HFFc6 (cell line): ENCODE results near the gene MYL3. TPM values are rescaled to one million over a fixed set of nuclear protein-coding genes. Genes with fewer than 3 reads are reported as not detected.

Experiments used
- DNase-seq: peaks from one replicate; pipeline ENCODE4 v3.0.0-alpha.2; 2018
- H3K27ac Mint-ChIP-seq: 2 replicates; pipeline ENCODE4 v1.8.0; 2020; ENCODE audit warnings: mild to moderate bottlenecking, mixed read lengths
- H3K27me3 Mint-ChIP-seq: 2 replicates; pipeline ENCODE4 v1.8.0; 2021; ENCODE audit warnings: mild to moderate bottlenecking, moderate library complexity, mixed read lengths; ENCODE audit not compliant: insufficient read depth
- H3K36me3 Mint-ChIP-seq: 2 replicates; pipeline ENCODE4 v1.8.0; 2021; ENCODE audit warnings: low read depth, mixed read lengths
- H3K4me1 Mint-ChIP-seq: 2 replicates; pipeline ENCODE4 v1.8.0; 2020; ENCODE audit warnings: low read depth, mixed read lengths
- H3K4me3 Mint-ChIP-seq: 2 replicates; pipeline ENCODE4 v1.8.0; 2020; ENCODE audit warnings: mild to moderate bottlenecking, moderate library complexity, mixed read lengths
- H3K9me3 Mint-ChIP-seq: 2 replicates; pipeline ENCODE4 v1.8.0; 2020; ENCODE audit warnings: mild to moderate bottlenecking, mixed read lengths
- total RNA-seq, 6 experiments: library from RNA; stranded (reverse); fragmentation: NEBNext Ultra II Directional; extraction: Animal tissue kit (Norgen Biotek cat#: 25700); gene quantifications; 2 replicates in 1 of 6; 3 replicates in 5 of 6; pipeline ENCODE4 v1.2.3, GENCODE V29; 2021
- TF ChIP-seq, protein P1 (sequence below): fragments of 200-600 bp; sonication (generic); IDR thresholded peaks from 2 replicates; pipeline ENCODE4 v1.5.0; 2021; ENCODE audit warnings: antibody characterized with exemption, mild to moderate bottlenecking

The MYL3 gene
- total RNA-seq, 6 experiments from 2014 or later, result 0.30 to 0.31 TPM; not detected in 4

DNA sequence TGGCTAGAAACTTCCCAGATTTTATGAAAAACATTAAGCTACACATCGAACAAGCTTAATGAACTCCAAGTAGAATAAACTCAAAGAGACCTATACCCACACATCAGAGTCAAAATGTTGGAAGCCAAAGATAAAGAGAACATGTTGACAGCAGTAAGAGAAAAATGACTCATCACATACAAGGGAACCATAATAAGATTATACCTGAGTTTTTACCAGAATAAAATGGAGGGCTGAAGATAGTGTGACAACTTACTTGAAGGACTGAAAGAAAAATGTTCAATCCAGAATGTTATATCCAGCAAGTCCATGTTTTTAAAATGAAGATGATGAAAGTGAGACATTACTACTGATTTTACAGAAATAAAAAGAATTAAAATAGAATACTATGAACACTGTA, 22.8 kb downstream of the MYL3 start:
- no peak overlapping the region for H3K27ac Mint-ChIP-seq
- H3K9me3 Mint-ChIP-seq, result peaks cover 47% of the 10 kb centered on the region
- TF ChIP-seq, protein P1, sequence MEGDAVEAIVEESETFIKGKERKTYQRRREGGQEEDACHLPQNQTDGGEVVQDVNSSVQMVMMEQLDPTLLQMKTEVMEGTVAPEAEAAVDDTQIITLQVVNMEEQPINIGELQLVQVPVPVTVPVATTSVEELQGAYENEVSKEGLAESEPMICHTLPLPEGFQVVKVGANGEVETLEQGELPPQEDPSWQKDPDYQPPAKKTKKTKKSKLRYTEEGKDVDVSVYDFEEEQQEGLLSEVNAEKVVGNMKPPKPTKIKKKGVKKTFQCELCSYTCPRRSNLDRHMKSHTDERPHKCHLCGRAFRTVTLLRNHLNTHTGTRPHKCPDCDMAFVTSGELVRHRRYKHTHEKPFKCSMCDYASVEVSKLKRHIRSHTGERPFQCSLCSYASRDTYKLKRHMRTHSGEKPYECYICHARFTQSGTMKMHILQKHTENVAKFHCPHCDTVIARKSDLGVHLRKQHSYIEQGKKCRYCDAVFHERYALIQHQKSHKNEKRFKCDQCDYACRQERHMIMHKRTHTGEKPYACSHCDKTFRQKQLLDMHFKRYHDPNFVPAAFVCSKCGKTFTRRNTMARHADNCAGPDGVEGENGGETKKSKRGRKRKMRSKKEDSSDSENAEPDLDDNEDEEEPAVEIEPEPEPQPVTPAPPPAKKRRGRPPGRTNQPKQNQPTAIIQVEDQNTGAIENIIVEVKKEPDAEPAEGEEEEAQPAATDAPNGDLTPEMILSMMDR, result no peak
- no peak overlapping the region for H3K4me3 Mint-ChIP-seq
- no peak for DNase-seq
- peaks cover 5% of the 10 kb centered on the region for H3K4me1 Mint-ChIP-seq
- H3K27me3 Mint-ChIP-seq, result peaks cover 9% of the 10 kb centered on the region; the same call in 1 of the 2 replicates
- peaks cover 26% of the 10 kb centered on the region for H3K36me3 Mint-ChIP-seq

DNA sequence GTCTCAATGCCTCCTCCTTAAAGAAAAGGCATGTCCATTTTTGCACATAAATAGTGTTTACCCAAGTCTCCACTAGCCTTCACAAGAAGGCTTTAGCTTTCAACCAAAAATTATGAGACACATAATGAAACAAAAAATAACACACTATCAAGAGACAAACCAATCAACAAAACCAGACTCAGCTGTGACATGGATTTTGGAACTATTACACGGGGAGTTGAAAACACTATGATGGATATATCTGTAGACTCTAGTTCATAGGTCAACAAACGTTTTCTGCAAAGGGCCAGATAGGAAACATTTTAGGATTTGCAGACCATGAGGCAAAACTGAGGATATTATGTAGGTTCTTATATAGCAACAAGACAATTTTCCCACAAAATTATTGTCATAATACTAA, 24.9 kb downstream of the MYL3 start:
- peaks cover 15% of the 10 kb centered on the region for H3K27me3 Mint-ChIP-seq
- H3K27ac Mint-ChIP-seq, result no peak overlapping the region
- no peak for DNase-seq
- TF ChIP-seq, protein P1, result no peak
- H3K4me3 Mint-ChIP-seq, result no peak overlapping the region
- peaks cover 26% of the 10 kb centered on the region for H3K36me3 Mint-ChIP-seq
- peaks cover 47% of the 10 kb centered on the region for H3K9me3 Mint-ChIP-seq
- no peaks in the 10 kb centered on the region for H3K4me1 Mint-ChIP-seq

DNA sequence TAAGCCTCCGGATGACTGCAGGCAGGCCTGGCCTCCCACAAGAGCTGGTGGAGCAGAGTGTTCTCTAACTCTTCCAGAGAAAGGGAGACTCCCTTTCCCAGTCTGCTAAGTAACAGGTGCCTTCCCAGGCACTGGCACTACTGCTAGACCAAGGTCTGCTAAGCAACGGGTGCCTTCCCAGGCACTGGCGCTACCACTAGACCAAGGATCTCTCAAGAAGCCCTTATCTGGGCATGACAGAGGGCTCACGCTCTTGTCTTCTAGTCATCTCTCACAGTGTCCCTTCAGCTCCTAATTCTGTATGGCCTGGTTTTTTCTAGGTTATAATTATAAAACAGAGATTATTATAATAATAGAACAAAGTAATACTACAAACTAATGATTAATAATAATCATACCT, 27.8 kb downstream of the MYL3 start:
- peaks cover 28% of the 10 kb centered on the region for H3K9me3 Mint-ChIP-seq
- H3K27ac Mint-ChIP-seq, result no peak overlapping the region
- TF ChIP-seq, protein P1, result no peak
- peaks cover 32% of the 10 kb centered on the region for H3K27me3 Mint-ChIP-seq
- no peak for DNase-seq
- H3K4me1 Mint-ChIP-seq, result no peaks in the 10 kb centered on the region
- peaks cover 18% of the 10 kb centered on the region for H3K36me3 Mint-ChIP-seq
- H3K4me3 Mint-ChIP-seq, result no peak overlapping the region

DNA sequence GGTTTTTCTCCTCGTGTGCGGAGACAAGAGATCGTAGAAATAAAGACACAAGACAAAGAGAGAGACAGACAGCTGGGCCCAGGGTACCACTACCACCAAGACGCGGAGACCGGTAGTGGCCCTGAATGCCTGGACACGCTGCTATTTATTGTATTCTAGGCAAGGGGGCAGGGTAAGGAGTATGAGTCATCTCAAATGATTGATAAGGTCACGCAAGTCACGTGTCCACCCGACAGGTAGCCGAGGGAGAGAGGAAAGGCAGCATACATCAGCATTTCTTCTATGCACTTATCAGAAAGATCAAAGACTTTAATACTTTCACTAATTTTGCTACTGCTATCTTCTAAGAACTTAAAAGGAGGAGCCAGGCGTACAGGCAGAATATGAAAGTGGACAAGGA, 28.2 kb downstream of the MYL3 start:
- peaks cover 24% of the 10 kb centered on the region for H3K9me3 Mint-ChIP-seq
- H3K27ac Mint-ChIP-seq, result no peak overlapping the region
- peaks cover 35% of the 10 kb centered on the region for H3K27me3 Mint-ChIP-seq
- H3K36me3 Mint-ChIP-seq, result peaks cover 18% of the 10 kb centered on the region
- no peaks in the 10 kb centered on the region for H3K4me1 Mint-ChIP-seq
- H3K4me3 Mint-ChIP-seq, result no peak overlapping the region
- TF ChIP-seq, protein P1, result no peak
- DNase-seq, result no peak

DNA sequence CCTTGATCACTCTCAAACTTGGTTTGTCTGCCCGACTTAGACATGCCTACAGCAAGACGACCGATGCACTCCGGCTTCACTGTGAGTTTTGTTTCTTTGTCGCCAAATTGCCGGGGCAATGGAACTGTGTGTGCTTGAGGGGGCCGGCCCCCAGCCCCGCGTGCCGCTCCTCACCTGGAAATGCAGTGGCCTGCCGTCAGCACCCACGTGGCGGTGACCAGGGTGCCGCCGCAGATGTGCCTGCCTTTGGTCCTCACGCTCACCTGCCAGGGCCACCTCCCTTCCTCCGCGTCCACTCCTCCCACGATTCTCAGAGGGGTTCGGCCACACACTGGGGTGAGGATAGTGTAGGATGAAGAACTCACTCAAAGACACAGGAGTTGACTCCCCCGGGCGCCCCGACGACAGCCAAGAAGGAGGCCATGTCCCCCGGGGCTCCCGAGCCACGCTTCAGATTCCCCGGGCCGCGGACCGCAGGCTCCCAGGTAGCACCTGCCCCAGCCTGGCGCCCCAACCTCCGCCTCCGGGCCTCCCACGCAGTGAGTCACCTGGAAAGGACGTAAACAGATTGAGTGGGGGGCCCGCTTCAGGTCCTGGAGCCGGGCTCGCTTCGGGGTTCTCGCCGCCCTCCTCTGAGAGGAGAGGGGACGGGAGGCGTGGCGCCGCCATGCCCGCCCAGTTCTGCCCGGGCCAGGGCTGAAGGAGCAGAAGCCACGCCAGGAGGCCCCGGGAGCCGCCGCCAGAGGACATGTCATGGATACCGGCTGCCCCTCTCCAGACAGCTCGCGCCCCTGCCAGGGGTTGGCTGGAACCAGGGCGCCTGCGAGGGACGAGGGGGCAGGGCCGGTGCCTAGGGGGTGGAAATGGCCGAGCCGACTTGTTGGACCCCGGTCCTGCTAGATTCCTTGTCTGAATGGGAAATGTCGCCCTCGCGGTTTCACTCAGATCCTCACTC, 29.6 kb downstream of the MYL3 start:
- Mint-ChIP-seq H3K27me3 (peaks cover 37% of the 10 kb centered on the region), H3K36me3 (peaks cover 9% of the 10 kb centered on the region), H3K4me3 (no peak overlapping the region), H3K4me1 (no peaks in the 10 kb centered on the region), H3K27ac (no peak overlapping the region), H3K9me3 (peaks cover 13% of the 10 kb centered on the region)
- TF ChIP-seq, protein P1, result no peak
- DNase-seq, result no peak
